ENCODE data around the gene GAL3ST1.

GRCh38 chr22:30602049-30602448, 27.6 kb upstream of the GAL3ST1 start:
- TF ChIP-seq CTCF (IDR thresholded peaks at IDR 0.05 in 2 of 3, conservative IDR thresholded peaks at IDR 0.05 in 1 of 3; ENCODE audit: control insufficient read depth in 2 of 3, extremely low read depth in 1 of 3, insufficient read depth in 1 of 3, low read depth in 3 of 3, low read length in 3 of 3) (peak; percentile 32 to 51 (median 37); a peak in 5 of 6 replicates), POLR2A (IDR thresholded peaks at IDR 0.05; ENCODE audit: low read depth, low read length) (no peak), BCLAF1 (IDR thresholded peaks at IDR 0.05) (no peak), CEBPB (IDR thresholded peaks at IDR 0.05; ENCODE audit: borderline replicate concordance in 1 of 2, low read depth in 2 of 2, low read length in 2 of 2) (no peak)

Data from GM12878 (cell line).